ENCODE measurements around the gene DCAF17.
"Not testable (repeated sequence)": the region's sequence is repeated elsewhere in the genome, so short reads cannot be mapped to it uniquely, and the experiment has no call there.

Gene DCAF17

DNA sequence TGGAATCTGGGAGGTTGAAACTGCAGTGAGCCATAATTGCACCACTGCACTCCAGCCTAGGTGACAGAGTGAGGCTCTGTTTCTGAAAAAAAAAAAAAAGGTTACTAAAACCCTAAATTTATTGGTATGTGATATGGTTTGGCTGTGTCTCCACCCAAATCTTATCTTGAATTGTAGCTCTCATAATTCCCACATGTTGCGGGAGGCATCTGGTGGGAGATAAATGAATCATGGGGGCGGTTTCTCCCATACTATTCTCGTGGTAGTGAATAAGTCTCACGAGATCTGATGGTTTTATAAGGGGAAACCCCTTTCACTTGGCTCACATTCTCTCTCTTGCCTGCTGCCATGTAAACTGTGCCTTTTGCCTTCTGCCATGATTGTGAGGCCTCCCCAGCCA is 19.4 kb upstream of the DCAF17 start:
- not testable (repeated sequence) for H3K27ac Mint-ChIP-seq; H3K4me3 Mint-ChIP-seq; H3K9me3 Mint-ChIP-seq; ATAC-seq (replicated peaks); DNase-seq; H3K4me1 Mint-ChIP-seq (ENCODE audit: low read depth in 2 of 2); H3K27me3 Mint-ChIP-seq; H3K36me3 Mint-ChIP-seq (ENCODE audit: insufficient read depth)

DNA sequence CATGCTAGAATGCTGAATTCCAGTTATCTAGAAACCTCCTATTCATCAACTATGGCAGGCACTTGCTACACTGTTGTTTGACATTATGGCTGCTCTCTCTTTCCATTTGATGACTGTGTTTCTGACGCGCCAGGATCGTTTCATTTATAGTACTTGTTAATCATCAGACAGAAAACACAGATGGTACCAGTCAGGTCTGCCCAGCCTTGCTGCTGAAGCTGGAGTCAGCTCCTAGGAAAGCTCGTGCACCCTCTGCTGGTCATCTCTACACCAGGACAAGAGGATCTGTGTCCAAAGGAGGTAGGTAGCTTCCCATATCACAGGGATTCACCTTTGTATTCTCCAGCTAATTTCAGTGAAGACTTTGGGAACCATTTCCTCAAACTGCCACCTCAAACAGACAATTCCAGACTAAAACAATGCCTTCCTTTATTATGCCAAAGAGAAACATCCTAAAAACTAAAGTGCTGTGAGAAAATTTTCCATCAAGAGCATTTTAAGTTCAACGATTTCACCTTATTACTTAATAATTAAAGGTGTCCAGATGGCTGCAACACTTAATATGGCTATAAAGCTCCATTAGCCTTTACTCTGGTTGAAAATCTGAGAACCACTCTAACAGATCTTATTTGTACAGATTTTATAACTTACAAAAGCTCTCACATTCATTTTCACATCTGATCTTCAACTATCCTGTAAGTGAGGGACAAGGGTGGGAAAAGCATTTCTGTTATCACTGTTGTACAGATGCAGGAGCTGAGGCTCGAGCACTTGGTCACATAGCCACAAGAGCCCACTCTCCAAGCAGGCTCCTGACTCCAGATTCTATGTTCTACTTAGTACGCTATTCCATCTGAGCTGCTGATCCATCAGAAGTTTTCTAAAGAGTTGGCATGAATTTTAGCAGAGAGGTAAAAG is 17.8 kb upstream of the DCAF17 start:
- no peak overlapping the region for H3K4me3 Mint-ChIP-seq

DNA sequence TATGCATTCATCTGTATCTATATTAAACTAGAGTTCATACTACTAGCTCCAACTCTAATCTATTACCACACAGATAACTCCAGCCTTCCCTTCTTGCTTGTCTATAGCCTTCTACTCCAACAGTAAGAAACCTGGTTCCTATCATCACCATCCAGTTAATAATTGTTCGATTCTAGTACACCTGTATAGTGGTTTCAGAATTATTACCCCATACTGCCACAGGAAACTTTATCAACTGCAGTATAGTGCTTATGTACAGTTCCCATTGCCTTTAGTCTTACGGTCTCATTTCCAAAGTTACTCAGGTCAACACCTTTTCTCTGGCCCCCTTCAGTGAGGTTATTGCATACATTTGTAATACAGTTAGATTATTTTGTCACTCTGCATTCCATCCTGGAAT is 14.7 kb upstream of the DCAF17 start:
- H3K36me3 Mint-ChIP-seq (ENCODE audit: insufficient read depth), result no peaks in the 10 kb centered on the region
- H3K27ac Mint-ChIP-seq, result no peak overlapping the region
- H3K9me3 Mint-ChIP-seq, result no peaks in the 10 kb centered on the region
- H3K4me1 Mint-ChIP-seq (ENCODE audit: low read depth in 2 of 2), result peaks cover 4 to 11% of the 10 kb centered on the region in 2 donors
- H3K27me3 Mint-ChIP-seq, result no peaks in the 10 kb centered on the region
- no peak for ATAC-seq (replicated peaks)
- no peak for DNase-seq
- no peak overlapping the region for H3K4me3 Mint-ChIP-seq

More for the DNA sequence above, 17.8 kb upstream of the DCAF17 start:
- ATAC-seq (replicated peaks) (peak; percentile 97), DNase-seq (peak; percentile 57 to 63 (median 59))
- no peaks in the 10 kb centered on the region for H3K9me3 Mint-ChIP-seq
- peaks cover 3 to 11% of the 10 kb centered on the region in 2 donors for H3K4me1 Mint-ChIP-seq (ENCODE audit: low read depth in 2 of 2)
- H3K27me3 Mint-ChIP-seq, result no peaks in the 10 kb centered on the region
- no peaks in the 10 kb centered on the region for H3K36me3 Mint-ChIP-seq (ENCODE audit: insufficient read depth)
- H3K27ac Mint-ChIP-seq, result peak overlapping the region in 1 of 2 donors; percentile 54

DNA sequence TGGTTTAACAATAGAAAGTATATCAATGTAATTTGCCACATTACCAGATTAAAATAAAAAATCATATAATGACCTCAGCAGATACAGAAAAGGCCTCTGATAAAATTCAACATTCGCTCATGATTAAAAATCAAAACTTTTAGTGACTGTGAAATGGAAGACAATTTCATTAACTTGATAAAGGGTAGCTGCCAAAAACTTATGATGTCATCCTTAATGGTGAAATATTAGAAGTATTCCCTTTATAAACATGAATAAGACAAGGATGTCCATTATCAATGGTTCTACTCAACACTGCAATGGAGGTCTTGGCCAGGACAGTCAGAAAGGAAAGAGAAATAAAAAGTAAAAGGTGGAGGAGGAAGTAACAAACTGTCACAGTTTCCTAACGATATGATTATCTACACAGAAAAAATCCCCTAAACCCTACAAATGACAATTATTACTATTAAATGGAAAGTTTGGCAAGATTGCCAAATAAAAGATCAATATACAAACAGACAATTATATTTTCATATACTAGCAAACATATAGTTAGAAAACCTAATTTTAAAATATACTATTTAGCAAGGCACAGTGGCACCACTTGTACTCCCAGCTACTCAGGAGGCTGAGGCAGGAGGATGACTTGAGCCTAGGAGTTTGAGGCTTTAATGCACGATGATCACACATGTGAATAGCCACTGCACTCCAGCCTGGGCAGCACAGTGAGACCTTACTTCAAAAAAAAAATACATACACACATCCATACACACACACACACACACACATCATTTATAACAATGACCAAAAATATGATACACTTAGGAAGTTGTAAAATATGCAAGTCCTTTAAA is 13.1 kb upstream of the DCAF17 start:
- Mint-ChIP-seq H3K4me1 (ENCODE audit: low read depth in 2 of 2) (peaks cover 3 to 7% of the 10 kb centered on the region in 2 donors), H3K36me3 (ENCODE audit: insufficient read depth) (no peaks in the 10 kb centered on the region), H3K9me3 (no peaks in the 10 kb centered on the region), H3K27ac (peak overlapping the region in 1 of 2 donors; percentile 65), H3K4me3 (no peak overlapping the region), H3K27me3 (no peaks in the 10 kb centered on the region)
- no peak for DNase-seq
- no peak for ATAC-seq (replicated peaks)

DNA sequence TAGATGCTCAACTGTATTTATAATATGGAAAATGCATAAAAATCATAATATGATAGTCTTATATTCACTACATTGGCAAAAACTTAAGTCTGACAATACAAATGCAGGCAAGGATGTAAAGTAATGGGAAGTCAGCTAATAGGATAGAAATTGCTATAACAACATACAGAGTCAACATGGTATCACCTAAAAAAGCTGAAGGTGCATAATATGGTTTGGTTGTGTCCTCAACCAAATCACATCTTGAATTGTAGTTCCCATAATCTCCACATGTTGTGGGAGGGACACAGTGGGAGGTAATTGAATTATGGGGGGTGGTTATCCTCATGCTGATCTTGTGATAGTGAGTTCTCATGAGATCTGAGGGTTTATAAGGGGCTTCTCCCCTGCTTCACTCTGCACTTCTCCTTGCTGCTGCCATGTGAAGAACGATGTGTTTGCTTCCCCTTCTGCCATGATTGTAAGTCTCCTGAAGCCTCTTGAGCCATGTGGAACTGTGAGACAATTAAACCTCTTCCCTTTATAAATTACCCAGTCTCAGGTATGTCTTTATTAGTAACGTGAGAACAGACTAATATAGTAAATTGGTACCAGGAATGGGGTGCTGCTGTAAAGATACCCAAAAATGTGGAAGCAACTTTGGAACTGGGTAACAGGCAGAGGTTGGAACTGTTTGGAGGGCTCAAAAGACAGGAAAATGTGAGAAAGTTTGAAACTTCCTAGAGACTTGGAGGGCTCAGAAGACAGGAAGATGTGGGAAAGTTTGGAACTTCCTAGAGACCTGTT is 11.1 kb upstream of the DCAF17 start:
- not testable (repeated sequence) for H3K27me3 Mint-ChIP-seq; H3K27ac Mint-ChIP-seq; ATAC-seq (replicated peaks); H3K36me3 Mint-ChIP-seq (ENCODE audit: insufficient read depth); H3K9me3 Mint-ChIP-seq; H3K4me3 Mint-ChIP-seq; H3K4me1 Mint-ChIP-seq (ENCODE audit: low read depth in 2 of 2); DNase-seq

DNA sequence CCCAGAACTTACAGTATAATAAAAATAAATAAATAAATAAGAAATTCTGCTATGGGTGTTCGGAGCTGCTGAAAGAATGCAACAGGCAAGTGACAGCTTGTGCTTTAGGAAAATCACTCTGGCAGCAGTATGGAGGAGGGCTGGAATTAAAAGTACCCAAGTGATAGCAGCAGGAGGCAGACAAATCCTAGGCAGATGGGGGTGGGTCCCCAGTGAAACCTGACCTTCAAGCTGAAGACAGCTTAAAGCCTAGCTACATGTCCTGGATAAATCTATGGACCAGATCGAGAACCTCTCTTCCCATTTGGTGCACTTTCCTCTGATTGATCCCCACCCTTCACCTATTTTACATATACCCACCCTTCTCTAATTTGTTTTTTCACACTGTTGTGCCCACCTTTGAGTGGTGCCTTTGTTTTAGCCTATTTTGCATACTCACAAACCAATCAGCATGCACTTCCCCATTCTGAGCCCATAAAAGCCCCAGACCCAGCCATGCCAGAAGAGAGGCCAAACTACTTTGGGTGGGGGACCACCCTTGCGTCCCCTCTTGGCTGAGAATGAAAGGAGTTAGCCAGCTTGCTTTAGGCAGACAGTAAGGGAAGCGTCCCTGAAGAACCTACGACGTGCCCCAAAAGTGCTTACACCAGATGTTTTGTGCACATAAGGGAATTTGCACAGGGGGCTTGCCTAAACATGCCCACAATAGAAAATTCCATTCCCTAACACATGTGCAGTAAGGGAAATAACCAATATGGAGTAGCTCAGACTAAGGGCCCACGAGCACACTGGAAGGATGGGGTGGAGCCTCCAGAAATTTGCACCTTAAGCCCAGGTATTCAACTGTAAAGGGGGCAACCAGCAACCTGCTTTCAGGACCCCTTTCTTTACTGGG is 3.3 kb upstream of the DCAF17 start:
- no peak for DNase-seq
- no peak for ATAC-seq (replicated peaks)
- H3K36me3 Mint-ChIP-seq (ENCODE audit: insufficient read depth), result peaks cover 14% of the 10 kb centered on the region
- peaks cover 15 to 24% of the 10 kb centered on the region in 2 donors for H3K4me1 Mint-ChIP-seq (ENCODE audit: low read depth in 2 of 2)
- H3K27ac Mint-ChIP-seq, result no peak overlapping the region
- H3K4me3 Mint-ChIP-seq, result no peak overlapping the region
- no peaks in the 10 kb centered on the region for H3K27me3 Mint-ChIP-seq
- no peaks in the 10 kb centered on the region for H3K9me3 Mint-ChIP-seq

DNA sequence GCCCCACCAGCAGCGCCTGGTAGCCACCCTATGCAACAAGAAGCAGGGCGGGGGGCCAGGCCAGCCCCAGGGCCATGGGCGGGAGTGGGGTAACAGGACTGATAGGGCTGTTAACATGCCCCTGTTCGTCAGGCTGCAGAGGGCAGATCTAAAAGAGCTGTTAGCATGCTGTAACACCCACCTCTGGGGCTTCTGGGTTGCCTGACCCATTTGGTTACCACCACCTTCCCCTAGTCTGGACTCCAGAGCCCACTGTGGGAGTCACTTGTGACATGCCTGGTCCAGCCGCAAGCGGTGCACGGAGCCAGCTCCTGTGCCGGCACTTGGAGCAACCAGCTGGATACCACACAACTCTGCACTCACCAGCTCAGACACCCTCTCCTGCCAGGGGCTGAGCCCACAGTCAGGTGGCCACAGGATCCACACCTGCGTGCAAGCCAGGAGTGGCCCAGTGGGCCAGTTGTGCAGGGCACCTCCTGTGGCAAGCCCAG is 2.3 kb upstream of the DCAF17 start:
- ATAC-seq (replicated peaks) (no peak), DNase-seq (no peak)
- peak overlapping the region in 1 of 2 donors; percentile 87 for H3K4me3 Mint-ChIP-seq
- peaks cover 15 to 24% of the 10 kb centered on the region in 2 donors for H3K4me1 Mint-ChIP-seq (ENCODE audit: low read depth in 2 of 2)
- no peaks in the 10 kb centered on the region for H3K27me3 Mint-ChIP-seq
- H3K9me3 Mint-ChIP-seq, result no peaks in the 10 kb centered on the region
- H3K27ac Mint-ChIP-seq, result no peak overlapping the region
- H3K36me3 Mint-ChIP-seq (ENCODE audit: insufficient read depth), result peaks cover 20% of the 10 kb centered on the region

DNA sequence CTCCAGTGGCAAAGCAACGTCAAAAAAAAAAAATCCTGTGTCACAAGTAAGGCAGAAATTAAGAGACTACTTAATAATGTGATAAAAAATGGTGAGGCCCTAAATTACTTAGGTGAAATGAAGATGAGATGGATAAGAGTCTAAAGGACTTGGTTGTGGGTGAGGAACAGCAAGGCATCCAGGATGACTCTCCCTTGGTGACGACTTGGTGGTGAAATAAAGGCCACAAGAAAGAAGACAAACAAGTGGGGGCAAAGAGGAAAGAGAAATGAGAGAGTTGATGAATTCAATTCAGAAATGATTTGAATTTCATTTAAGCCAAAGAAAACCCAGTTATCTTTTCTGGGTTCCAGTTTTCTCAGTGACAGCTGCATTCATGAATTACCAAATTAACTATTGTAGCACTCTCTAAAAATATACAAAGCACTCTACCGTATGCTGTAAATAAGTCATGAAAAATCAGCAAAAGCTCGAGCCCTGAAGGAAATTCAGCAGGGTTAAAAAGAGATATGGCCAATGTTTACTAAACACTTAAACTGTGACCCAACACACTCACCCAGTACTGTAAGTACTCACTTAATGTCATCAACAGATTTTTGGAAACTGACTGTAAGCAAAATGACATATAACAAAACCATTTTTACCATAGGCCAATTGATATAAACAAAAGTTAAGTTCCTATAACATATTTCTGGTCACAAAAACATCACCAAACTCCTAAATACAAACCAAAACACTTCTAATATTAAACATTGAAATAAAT is 1.6 kb upstream of the DCAF17 start:
- H3K27me3 Mint-ChIP-seq, result no peaks in the 10 kb centered on the region
- H3K9me3 Mint-ChIP-seq, result no peaks in the 10 kb centered on the region
- H3K4me3 Mint-ChIP-seq, result peak overlapping the region; percentile 87 to 91
- DNase-seq (no peak), ATAC-seq (replicated peaks) (no peak)
- peaks cover 27% of the 10 kb centered on the region for H3K36me3 Mint-ChIP-seq (ENCODE audit: insufficient read depth)
- peak overlapping the region; percentile 86 to 94 for H3K27ac Mint-ChIP-seq
- peaks cover 15 to 26% of the 10 kb centered on the region in 2 donors for H3K4me1 Mint-ChIP-seq (ENCODE audit: low read depth in 2 of 2)

DNA sequence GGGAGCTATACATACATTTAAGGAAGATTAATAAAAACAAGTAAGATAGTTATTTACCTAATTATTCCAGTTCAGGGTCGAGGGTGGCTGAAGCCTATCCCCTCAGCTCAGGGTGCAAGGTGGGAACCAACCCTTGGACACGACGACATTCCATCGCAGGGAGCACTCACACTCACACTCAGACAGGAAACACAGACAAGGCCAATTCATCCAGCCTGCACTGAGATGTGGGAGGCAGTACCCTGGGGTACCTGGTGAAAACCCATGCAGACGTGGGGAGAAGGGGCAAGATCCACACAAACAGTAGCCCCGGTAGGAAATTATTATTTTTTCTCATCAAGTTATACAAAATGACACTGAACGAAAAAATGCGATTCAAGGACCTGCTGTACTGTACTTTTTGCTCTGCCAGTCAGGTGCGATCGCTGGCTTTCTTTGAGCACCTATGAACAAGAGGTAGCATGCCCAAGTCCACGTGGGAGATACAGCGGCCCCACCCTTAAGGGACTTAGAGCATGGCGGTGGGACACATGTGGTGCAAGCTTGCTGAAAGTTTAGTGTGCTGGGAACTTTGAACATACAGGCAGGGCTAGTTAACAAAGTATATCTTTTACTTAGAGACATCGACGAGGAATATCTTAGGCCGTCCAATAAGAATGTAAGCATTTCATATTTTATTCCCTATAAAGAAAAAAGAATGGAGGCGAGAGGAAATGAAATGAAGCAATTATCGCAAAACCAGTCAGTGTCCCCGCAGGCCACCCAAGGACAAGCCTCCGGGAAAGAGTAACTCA is 860 bp upstream of the DCAF17 start:
- Mint-ChIP-seq H3K9me3 (no peaks in the 10 kb centered on the region), H3K27ac (peak overlapping the region; percentile 86 to 94)

DNA sequence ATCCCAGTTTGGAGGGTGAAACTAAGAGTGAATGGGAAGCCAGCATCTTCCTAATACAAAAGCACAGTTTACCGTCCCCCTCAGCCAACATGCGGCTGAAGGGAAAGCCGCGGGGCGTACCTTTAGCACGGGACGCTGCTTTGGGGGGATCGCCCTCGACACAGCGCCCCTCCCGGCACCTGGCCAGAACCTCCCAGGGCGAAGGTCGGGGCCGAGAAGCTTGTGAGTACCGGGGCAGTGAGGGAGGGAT is 338 bp upstream of the DCAF17 start, which contains the start of gene METTL8:
Gene METTL8, minus strand, starts transcription at position 228 of the 250 bp plus-strand sequence. CDS start 41,805 bp downstream, outside the sequence.
- H3K36me3 Mint-ChIP-seq (ENCODE audit: insufficient read depth), result peaks cover 37% of the 10 kb centered on the region

More for the DNA sequence above, 860 bp upstream of the DCAF17 start:
- Mint-ChIP-seq H3K36me3 (ENCODE audit: insufficient read depth) (peaks cover 34% of the 10 kb centered on the region), H3K4me3 (peak overlapping the region; percentile 87 to 91), H3K27me3 (no peaks in the 10 kb centered on the region), H3K4me1 (ENCODE audit: low read depth in 2 of 2) (peaks cover 15 to 34% of the 10 kb centered on the region in 2 donors)
- ATAC-seq (replicated peaks) (peak; percentile 4), DNase-seq (peak in 2 of 3 experiments; percentile 13 to 21)

DNA sequence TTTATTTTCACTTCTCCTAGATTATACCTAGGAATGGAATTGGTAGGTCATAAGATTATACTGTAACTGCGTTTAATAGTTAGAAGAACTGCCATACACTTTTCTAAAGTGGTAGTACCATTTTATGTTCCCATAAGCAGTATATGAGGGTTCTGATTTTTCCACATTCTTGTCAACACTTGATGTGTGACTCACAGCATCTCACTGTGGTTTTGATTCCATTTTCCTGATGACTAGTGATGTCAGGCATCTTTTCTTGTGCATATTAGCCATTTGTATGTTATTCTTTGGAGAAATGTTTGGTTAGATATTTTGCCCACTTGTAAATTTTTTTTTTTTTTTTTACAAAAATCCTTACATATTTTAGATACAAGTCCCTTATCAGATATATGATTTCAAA is 2.3 kb downstream of the DCAF17 start:
- Mint-ChIP-seq H3K4me3 (no peak overlapping the region), H3K9me3 (no peaks in the 10 kb centered on the region), H3K4me1 (ENCODE audit: low read depth in 2 of 2) (peaks cover 15 to 49% of the 10 kb centered on the region in 2 donors), H3K27me3 (no peaks in the 10 kb centered on the region), H3K36me3 (ENCODE audit: insufficient read depth) (peaks cover 60% of the 10 kb centered on the region), H3K27ac (no peak overlapping the region)
- no peak for DNase-seq
- no peak for ATAC-seq (replicated peaks)

More for the DNA sequence above, 338 bp upstream of the DCAF17 start, which contains the start of gene METTL8:
- Mint-ChIP-seq H3K4me3 (peak within 1 kb of the TSS; percentile 87 to 91), H3K4me1 (ENCODE audit: low read depth in 2 of 2) (peaks cover 15 to 39% of the 10 kb centered on the region in 2 donors), H3K27me3 (no peaks in the 10 kb centered on the region), H3K27ac (peak within 1 kb of the TSS; percentile 86 to 94), H3K9me3 (no peaks in the 10 kb centered on the region)
- no peak for DNase-seq
- ATAC-seq (replicated peaks), result no peak

Measured in effector memory CD8-positive, alpha-beta T cell (primary cell).